C4-2B (cell line): ENCODE results near the gene GJA3.

ENCODE experiments used
- CTCF ChIP-seq: fragments of 450-650 bp; conservative IDR thresholded peaks from 2 replicates; pipeline ENCODE4 v1.5.1; 2017; ENCODE audit warnings: mild to moderate bottlenecking
- ZFX ChIP-seq: fragments of 450-650 bp; IDR thresholded peaks from 2 replicates; pipeline ENCODE4 v1.6.1; 2017

DNA sequence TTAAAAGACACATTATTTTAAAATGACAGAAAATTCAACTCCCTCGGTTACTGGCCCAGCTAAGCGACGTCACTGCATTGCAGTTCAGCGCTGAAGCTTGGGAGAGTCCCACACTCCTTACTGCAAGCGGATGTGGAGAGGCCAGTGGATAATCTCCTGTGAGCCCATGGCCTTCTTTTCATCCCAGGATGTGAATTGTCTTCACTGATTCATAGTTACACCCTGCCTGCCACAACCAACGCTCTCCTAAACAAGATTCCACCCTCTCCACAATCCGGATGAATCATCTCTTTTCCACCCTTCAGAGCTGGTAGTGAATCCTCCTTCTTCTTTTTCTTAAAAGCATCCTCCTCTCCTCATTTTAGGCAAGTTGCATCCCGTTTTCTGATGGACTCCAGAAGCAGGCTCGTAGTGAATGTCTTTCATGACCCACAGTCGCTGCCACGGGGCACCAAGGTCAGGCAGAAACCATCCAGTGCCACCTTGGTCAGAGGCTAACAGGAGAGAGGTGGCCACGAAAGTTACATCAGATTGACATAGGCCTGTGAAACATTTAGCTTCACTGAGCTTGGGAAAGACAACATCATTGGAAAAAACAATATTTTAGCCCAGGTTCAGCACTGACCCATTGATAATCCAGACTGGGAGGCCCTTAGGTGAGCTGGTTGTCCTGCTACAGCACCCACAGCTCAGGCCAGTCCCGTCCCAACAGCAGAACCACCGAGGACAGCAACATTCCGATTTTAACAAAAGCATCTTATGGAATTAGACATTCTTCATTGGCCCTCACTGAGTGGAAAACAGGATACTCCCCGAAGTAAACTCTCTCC is 29.8 kb upstream of the GJA3 start:
- TF ChIP-seq CTCF (no peak), ZFX (no peak)
